Psoas muscle (tissue), 8 donors: ENCODE measurements around the gene ACSS2. TPM values are rescaled to one million over a fixed set of nuclear protein-coding genes. Genes with fewer than 3 reads are reported as not detected.

Experiments used
- ATAC-seq, 4 donors: fragments of 200-7000 bp; cut with Tn5 transposase; one replicate each; pipeline ENCODE4 v1.9.1; 2020; ENCODE audit warnings: moderate library complexity in 3 of 4, mild to moderate bottlenecking in 2 of 4
- DNase-seq, 2 donors: peaks; one replicate each; pipeline ENCODE4 v3.0.0-alpha.2; 2020
- H3K27ac ChIP-seq: fragments of 200-600 bp; one replicate; pipeline ENCODE4 v1.8.0; 2022
- H3K27me3 ChIP-seq, 3 donors: fragments of 200-600 bp in 1 of 3; one replicate each; pipeline versions ENCODE4 v1.6.1 to v1.8.0; 2013 to 2022; ENCODE audit warnings: low read length in 2 of 3, mild to moderate bottlenecking in 2 of 3, moderate library complexity in 1 of 3; ENCODE audit not compliant: insufficient read depth in 3 of 3
- H3K36me3 ChIP-seq, 2 donors: fragments of 200-600 bp in 1 of 2; one replicate each; pipeline versions ENCODE4 v1.6.1 to v1.8.0; 2013 to 2022; ENCODE audit warnings: low read depth in 1 of 2, mild to moderate bottlenecking in 1 of 2, moderate library complexity in 1 of 2; ENCODE audit not compliant: insufficient read depth in 1 of 2
- H3K4me1 ChIP-seq: fragments of 200-600 bp; one replicate; pipeline ENCODE4 v1.8.0; 2022
- H3K4me3 ChIP-seq: fragments of 200-600 bp; one replicate; pipeline ENCODE4 v1.8.0; 2022; ENCODE audit warnings: mild to moderate bottlenecking
- H3K9me3 ChIP-seq: fragments of 200-600 bp; one replicate; pipeline ENCODE4 v1.8.0; 2022
- CTCF ChIP-seq: fragments of 200-600 bp; IDR thresholded peaks from one replicate; pipeline ENCODE4 v1.8.0; 2022; ENCODE audit warnings: antibody characterized with exemption
- WGBS, 3 donors: extraction: QIAGEN DNeasy Blood & Tissue Kit; methylation state at CpG; one replicate each; pipeline versions ENCODE4 v1.1.6 to v1.1.7; 2013; 5-methylcytosine and 5-hydroxymethylcytosine counted together
- intact Hi-C, 2 donors: fragments of 100-400 bp; cut with DNase I; formaldehyde crosslinking; loops; one replicate each; pipeline versions ENCODE4 v1.11.0 to v1.14.2; 2022
- long read RNA-seq, 2 donors: library from polyadenylated mRNA; unstranded; transcript quantifications; one replicate each; pipeline ENCODE4 v2.0.0, GENCODE V29; 2021
- polyA plus RNA-seq, 3 donors: library from polyadenylated mRNA; stranded (reverse); fragments of 200-250 nt; gene quantifications; one replicate each; pipeline ENCODE4 v1.2.3, GENCODE V29; 2013
- total RNA-seq, 4 donors: library from RNA; stranded (reverse); fragmentation: NEBNext Ultra II Directional in 2 of 4; extraction: Animal tissue kit (Norgen Biotek cat#: 25700) in 2 of 4; gene quantifications; one replicate each; pipeline versions ENCODE4 v1.2.1 to v1.2.4, GENCODE V29; 2021 to 2023
- donor health status: healthy with polysubstance abuse.
- donor health status: DM: no; HTN: no; CAD: no; lungs with moderate emphysema.
- donor health status: Bipolar disorder and iron deficiency.
- donor health status: healthy.
- donor health status: DM: yes; HTN: yes; CAD: no.
- donor health status: DM: no; HTN: no; CAD: no.
- donor health status: DM: no; HTN: no; CAD: no.
- donor health status: DM: yes; HTN: yes; CAD: no.

ACSS2 gene
- total RNA-seq (100 to 1,000 TPM; 106 to 161 (median 115) TPM), polyA plus RNA-seq (10 to 100 TPM; 15.9 to 68.0 (median 56.7) TPM)
- long read RNA-seq, donor 1, transcript ACSS2-201 (19 exons, 2,925 nt): major isoform, 65 of 100 reads
- long read RNA-seq, donor 1, transcript ACSS2-202 (18 exons, 3,065 nt): minor isoform, 6 of 100 reads
- long read RNA-seq, donor 1, partial matches to known transcripts: 14 of 100 reads
- long read RNA-seq, donor 1, other reads (novel, unspliced or antisense): 13 of 100 reads
- long read RNA-seq, donor 2, transcript ACSS2-201 (19 exons, 2,925 nt): major isoform, 91 of 152 reads
- long read RNA-seq, donor 2, transcript ACSS2-202 (18 exons, 3,065 nt): minor isoform, 13 of 152 reads
- long read RNA-seq, donor 2, partial matches to known transcripts: 27 of 152 reads
- long read RNA-seq, donor 2, other reads (novel, unspliced or antisense): 20 of 152 reads

GRCh38 chr20:34876406-34877282 is at the start of gene ACSS2:
ACSS2 (plus strand) TSS chr20:34876612; CDS start chr20:34876646, 34 bp downstream.
- no peaks in the 10 kb centered on the region for H3K27me3 ChIP-seq
- TF ChIP-seq CTCF: no peak
- 0 to 1% (median 1%) methylated on average over 31 to 63 of the region's 63 CpGs for WGBS, 3 donors
- peaks cover 40% of the 10 kb centered on the region for H3K4me1 ChIP-seq
- H3K9me3 ChIP-seq: no peaks in the 10 kb centered on the region
- intact Hi-C loops: loop anchor here in 1 of 2 donors (10.0 kb wide), 1 partner anchor 218 kb away; the partner anchor contains the start of gene TRPC4AP
- H3K4me3 ChIP-seq: peak within 1 kb of the TSS; percentile 97
- peaks cover 0 to 4% of the 10 kb centered on the region in 2 donors for H3K36me3 ChIP-seq
- H3K27ac ChIP-seq: peak within 1 kb of the TSS; percentile 96
- DNase-seq (peak in 1 of 2 donors; percentile 99), ATAC-seq (peak; percentile 84 to 90 (median 87))

DNA sequence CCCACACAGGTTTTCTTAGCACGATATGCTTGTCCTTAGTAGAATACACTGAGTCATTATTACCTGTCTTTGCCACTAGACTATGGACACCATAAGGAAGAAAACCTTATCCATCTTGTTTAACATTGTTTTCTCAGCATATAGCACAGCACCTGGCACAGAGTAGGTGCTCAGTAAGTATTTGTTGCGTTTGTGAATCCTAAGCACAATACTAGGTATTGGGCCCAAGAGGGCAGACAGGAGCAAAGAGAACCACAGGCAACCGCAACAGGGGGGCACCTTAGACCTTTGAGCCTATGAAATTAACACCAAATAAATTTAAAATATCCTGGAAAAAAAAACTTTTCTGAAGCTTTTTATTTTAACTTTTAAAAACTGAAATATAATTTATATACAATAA is 47.2 kb upstream of the ACSS2 start:
- H3K4me3 ChIP-seq: no peak overlapping the region
- peaks cover 5% of the 10 kb centered on the region for H3K4me1 ChIP-seq
- intact Hi-C loops: no loop called here
- 71 to 81% (median 75%) methylated on average over 3 of the region's 3 CpGs for WGBS, 3 donors
- H3K36me3 ChIP-seq: no peaks in the 10 kb centered on the region
- no peak overlapping the region for H3K27ac ChIP-seq
- no peaks in the 10 kb centered on the region for H3K9me3 ChIP-seq
- no peak for ATAC-seq
- no peak for TF ChIP-seq CTCF
- no peak for DNase-seq
- no peaks in the 10 kb centered on the region for H3K27me3 ChIP-seq

DNA sequence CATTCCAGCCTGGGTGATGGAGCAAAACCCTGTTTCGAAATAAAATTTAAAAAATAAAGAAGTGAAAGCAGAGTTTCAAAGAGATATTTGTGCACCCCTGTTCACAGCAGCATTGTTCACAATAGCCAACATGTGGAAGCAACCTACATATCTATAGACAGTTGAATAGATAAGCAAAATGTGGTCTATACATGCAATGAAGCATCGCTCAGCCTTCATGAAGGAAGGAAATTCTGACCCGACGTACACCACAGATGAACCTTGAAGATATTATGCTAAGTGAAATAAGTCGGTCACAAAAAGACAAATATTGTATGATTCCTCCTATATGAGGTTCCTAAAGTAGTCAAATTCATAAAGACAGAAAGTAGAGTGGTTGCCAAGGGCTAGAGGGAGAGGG is 44.5 kb upstream of the ACSS2 start:
- WGBS, 3 donors: 76% methylated on average over 5 of the region's 5 CpGs
- no peak for TF ChIP-seq CTCF
- Histone ChIP-seq H3K9me3 (no peaks in the 10 kb centered on the region), H3K4me1 (no peaks in the 10 kb centered on the region), H3K27ac (no peak overlapping the region), H3K4me3 (no peak overlapping the region), H3K27me3 (no peaks in the 10 kb centered on the region), H3K36me3 (no peaks in the 10 kb centered on the region)
- ATAC-seq (no peak), DNase-seq (no peak)
- intact Hi-C loops: loop anchor here (5.0 to 10.0 kb wide), 6 partner anchors 40 to 443 kb away; partner anchors contain the start of genes GGT7 (in 2 of the 2), MMP24OS (in 1 of the 2) and TRPC4AP (in 1 of the 2)

GRCh38 chr20:34834459-34834893 is 41.9 kb upstream of the ACSS2 start:
- no peaks in the 10 kb centered on the region for H3K36me3 ChIP-seq
- TF ChIP-seq CTCF: peak; percentile 44
- DNase-seq: no peak

More at GRCh38 chr20:34834459-34834893, 41.9 kb upstream of the ACSS2 start:
- intact Hi-C loops: loop anchor here (5.0 to 10.0 kb wide), 6 partner anchors 38 to 440 kb away; partner anchors contain the start of genes GGT7 (in 2 of the 2), MMP24OS (in 1 of the 2) and TRPC4AP (in 1 of the 2)
- ATAC-seq: peak in 3 of 4 donors; percentile 46 to 81 (median 66)
- no peak overlapping the region for H3K4me3 ChIP-seq
- H3K9me3 ChIP-seq: no peaks in the 10 kb centered on the region
- H3K27ac ChIP-seq: no peak overlapping the region
- H3K27me3 ChIP-seq: no peaks in the 10 kb centered on the region
- no peaks in the 10 kb centered on the region for H3K4me1 ChIP-seq
- WGBS, 3 donors: 33% methylated on average over 6 of the region's 6 CpGs
